Muscle of back (tissue), 11 donors: ENCODE measurements around the gene ARHGAP15. TPM values are rescaled to one million over a fixed set of nuclear protein-coding genes. Genes with fewer than 3 reads are reported as not detected.

Experiments used
- DNase-seq, 3 donors: peaks; one replicate each; pipeline versions ENCODE4 v3.0.0 to v3.0.0-alpha.2; 2013
- polyA plus RNA-seq, 10 donors: library from polyadenylated mRNA; unstranded; fragments of 120-200 nt; gene quantifications; one replicate each; pipeline ENCODE4 v1.2.1, GENCODE V29; 2013; ENCODE audit not compliant: insufficient read length in 10 of 10

ARHGAP15 gene
- polyA plus RNA-seq, 10 donors = 6.3 to 14.6 (median 10.2) TPM

DNA sequence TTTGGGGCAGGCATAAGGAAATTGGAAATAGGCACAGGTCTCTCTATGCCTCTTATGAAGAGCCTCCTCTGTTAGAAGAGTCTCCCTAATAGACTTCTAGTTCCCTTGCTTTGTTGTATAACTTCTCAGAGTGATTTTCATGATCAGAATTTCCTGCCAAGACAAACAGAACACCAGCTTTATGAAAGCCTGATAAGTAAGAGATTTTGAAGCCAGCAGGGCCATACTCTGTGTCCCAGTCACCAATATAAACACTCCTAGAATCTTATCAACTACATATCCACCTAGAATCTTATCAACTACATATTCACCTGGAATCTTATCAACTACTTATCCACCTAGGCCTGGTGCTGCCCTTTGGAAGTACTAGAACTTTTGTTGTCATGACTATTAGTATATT is 579.5 kb downstream of the ARHGAP15 start:
- DNase-seq = no peak

- DNase-seq = no peak
Measured at GRCh38 chr2:143710196-143710595, 581.0 kb downstream of the ARHGAP15 start.

DNA sequence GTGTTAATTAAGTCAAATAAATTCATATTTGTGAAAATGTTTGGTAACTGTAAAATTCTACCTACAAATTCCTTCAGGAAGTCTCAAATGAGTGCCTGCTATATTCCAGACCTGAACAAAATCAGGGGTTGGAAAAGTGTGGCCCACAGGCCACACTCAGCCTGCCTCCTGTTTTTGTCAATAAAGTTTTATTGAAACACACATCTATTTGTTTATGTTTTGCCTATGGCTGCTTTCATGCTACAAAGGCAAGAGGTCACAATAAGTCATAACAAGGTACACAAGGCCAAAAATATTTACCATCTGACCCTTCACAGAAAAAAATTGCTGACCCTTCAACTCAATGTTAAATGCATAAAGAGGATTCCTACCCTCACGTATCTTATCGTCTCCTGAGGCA is 581.7 kb downstream of the ARHGAP15 start:
- no peak for DNase-seq

DNA sequence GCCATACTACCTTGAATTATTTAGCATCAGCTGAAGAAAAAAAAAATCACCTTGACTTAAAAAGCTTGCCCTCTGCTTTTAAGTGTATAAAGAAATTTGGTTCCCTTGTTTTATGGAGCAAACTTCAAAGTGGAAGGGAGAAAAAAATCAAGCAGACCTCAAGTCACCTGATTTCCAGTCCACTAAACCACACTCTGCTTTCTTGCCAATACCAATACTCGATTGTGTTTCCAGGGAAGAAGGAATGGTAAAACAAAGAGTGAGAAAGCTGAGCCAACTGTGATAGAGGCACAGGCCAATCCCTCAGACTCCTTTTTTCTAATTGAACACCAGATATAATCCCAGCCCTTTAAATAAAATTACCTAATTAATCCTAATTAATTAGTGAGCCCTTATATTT is 587.3 kb downstream of the ARHGAP15 start:
- no peak for DNase-seq

DNA sequence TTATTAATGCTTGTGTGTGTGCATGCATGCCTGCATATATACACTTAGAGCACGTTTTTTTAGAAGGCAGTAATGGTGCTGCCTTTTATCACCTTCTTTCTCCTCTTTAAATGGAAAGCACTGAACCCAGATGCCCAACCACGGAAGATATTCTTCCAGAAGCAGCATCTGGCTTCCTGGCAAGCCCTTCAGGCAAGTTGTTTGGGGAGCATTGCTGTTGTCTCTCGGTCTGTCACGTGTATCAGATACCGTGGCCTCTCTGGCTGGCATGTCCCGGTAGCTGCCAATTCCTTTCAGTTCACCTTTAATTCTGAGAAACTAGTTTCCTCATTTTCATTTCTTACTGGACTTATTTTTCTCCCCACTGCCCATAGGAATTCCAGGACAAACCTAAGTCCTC is 587.8 kb downstream of the ARHGAP15 start:
- DNase-seq = peak in 1 of 3 donors; percentile 21

GRCh38 chr2:143717536-143718168 is 588.4 kb downstream of the ARHGAP15 start:
- no peak for DNase-seq

DNA sequence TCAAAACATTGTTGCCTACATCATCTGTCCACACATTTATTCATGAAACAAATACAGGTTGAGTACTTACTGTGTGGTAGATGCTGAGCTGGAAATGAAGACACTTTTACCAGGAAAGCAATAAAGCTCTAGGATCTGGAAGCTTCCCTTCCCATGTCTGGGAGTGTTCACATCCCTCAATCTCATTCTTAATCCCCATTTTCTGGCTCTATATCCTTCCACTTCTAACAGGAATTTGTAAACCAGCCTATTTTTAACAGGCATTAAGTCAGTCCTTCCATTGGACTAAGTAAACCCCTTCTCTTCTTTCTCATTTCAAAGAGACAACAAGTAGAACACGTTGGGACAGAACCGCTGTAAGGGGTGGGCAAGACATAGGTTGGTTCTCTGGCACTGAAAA is 589.5 kb downstream of the ARHGAP15 start:
- no peak for DNase-seq

DNA sequence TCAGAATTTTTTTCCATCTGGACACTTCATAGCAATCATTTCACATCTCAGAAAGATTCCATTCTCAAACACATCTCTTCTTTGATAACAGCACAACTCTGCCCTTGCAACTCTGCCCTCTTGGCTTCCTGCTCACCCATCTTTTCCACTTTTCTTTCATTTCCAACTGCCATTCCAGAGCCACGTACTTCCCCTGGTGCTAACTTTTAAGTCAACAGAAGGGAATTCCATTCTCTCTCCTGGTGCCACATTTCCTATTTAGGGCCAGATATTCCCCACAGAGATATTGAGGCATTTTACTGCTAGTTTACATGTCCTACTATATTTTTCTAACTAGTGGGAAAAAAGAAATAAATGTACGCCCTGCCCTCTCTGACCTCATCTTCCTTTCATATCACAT is 590.2 kb downstream of the ARHGAP15 start:
- no peak for DNase-seq

GRCh38 chr2:143720095-143720664 is 591.0 kb downstream of the ARHGAP15 start:
- DNase-seq = no peak

DNA sequence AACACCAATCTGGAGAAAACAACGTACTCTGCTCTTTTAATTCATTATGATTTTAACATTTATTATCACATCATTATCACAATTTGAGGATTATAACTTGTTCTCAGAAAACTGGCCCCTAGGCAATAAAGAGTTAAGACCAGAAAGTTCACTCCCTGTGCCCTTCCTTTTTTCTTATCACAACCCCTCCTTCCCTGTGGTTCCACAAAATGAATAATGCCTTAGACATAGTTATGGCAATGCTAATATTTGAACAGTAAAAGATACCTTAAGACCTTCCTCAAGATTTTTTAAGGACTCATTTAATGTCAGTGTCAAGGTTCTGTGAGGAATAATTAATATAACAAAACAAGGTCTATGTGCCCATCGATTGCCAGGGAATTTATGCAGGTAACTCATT is 596.2 kb downstream of the ARHGAP15 start:
- no peak for DNase-seq

DNA sequence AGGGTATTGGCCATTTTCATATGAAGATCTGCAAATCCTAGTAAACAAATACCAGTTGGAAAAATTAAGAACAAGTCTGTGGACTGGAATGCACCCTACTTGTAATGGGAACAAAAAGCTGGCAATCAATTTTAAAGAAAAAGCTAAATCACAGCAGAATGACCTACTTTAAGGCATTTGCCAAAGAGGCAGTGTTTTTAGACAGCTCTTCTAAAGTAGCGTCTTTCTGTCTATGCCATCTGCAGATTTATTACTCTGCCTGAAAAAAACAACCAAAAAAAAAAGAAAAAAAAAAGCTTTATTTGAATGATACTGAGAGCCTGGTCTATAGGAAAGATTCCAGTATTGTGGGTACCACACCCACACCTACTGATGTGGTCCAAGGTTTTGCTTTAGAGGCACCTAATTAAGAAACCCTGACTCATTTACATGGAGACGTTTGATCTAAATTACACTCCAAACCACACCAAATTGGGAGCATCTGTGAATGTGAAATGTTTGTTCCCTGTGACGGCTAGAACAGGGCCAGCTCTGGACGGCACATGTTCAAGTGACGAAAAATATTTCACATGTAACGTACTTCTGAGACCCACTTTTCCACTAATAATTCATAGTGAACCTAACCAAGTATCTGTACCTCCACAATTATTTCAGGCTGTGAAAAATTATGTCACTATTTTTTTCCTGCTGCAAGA is 597.1 kb downstream of the ARHGAP15 start:
- no peak for DNase-seq

- DNase-seq = no peak
Measured at GRCh38 chr2:143728498-143728897, 599.3 kb downstream of the ARHGAP15 start.

DNA sequence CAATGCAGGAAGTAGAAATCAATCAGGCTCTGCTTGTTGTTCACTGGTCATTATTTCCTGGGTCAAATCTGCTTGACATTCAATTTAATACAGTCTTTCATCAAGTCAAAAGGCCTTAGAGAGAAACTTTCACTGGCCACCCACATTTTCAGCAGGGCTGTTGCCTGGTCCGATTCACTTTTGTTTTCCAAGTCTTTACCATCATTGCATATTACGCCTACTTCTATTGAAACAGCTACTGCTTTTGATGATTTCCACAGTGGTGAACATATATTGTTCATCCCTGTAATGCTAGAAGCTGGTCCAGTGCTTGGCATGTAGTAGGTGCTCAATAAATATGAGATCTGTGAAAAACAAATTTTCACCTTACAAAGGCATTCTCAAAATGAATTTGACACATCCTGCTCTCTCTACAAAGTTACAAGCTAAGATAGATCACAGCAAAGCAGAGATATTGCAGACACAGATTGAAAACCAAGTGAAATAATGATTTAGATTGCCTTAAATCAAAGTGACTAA is 600.1 kb downstream of the ARHGAP15 start:
- DNase-seq = no peak

DNA sequence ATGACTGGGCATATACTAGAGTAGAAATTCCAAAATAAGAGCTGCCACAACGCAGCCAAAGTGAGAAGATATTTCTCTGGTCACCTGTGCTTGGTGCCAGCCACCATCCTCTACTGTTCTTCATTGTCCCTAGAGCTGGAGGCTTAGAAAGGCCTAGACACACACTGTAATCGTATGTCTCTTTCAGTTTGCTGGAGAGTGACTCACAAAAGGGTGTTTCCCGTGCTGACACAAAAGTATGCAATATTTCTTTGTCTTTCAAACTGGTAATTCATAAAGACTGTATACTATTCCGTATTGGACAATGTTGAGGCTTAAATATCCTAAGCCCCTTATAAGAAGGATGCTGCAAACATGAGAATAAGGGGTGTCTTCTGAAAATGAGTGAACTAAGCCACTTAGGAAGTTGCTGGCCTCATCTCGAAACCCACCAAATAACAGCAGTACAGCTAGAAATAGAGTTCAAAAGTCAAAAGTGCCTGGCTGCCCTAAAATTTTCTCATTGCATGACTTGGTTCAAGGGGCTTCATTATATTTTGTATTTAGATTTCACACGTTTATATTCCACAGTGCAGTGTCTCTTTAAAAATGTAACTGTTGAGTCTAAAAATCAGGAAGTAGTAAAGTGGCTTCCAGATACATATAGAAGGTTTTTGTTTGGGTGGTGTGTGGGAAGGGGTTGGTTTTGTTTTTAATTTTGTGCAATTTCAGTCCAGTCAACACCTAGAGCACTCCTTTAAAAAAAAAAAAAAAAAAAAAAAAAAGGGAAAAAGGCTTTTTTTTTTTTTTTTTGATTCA is 601.1 kb downstream of the ARHGAP15 start:
- no peak for DNase-seq

DNA sequence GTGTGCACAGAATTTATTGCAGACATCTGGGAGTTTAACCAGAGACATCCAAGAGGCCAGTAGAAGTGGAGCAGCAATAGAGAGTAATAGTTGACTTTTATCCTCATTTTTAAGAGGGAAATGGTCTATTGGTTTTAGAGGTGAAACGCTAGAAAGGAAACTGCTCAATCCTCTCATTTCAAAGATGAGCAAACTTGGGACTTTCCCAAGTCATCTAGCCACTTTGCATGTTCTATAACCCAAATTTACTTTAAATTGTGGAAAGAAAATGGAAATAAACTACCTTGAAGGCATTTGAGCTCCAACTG is 601.7 kb downstream of the ARHGAP15 start:
- no peak for DNase-seq

GRCh38 chr2:143732076-143732475 is 602.9 kb downstream of the ARHGAP15 start:
- DNase-seq = no peak

- no peak for DNase-seq
Measured at GRCh38 chr2:143732871-143733270, 603.7 kb downstream of the ARHGAP15 start.

DNA sequence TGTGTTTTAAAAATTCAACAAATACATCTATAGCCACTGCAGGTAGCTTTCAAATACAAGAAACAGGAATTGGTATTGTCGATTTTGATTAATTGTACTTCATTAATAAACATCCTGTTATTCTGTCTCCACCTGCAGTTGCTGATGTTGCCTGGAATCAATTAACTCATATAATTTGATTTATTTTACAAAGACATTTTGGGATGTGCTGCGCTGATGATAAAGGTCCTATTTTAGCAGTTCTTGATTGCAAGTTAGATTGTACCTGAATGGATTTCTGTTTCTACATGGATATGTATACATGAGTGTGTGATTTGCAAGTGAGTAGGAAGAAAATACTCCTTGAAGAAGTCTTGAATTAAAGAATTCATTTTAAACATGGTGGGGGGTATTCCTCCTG is 605.3 kb downstream of the ARHGAP15 start:
- no peak for DNase-seq

- DNase-seq = no peak
Measured at GRCh38 chr2:143736904-143737303, 607.7 kb downstream of the ARHGAP15 start.

DNA sequence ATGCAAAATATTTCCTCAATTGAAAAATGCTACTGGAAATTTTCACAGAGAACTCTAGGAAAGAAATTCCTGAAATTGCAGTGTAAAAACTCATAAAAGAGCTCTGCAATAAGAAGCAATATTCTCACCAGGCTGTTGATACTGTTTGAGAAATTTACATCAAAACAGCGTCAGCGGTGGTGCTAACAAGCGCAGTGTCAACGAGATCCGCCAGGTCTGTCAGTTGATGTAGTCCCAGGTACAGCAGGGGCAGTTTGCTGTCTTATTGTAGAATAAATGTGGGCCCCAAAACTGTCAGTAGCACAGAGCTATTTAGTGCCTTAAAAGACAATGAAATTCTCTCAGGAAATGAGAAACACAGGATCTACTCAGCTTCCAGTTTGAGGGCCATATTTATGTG is 611.2 kb downstream of the ARHGAP15 start:
- DNase-seq = no peak

- DNase-seq = no peak
Measured at GRCh38 chr2:143741205-143741604, 612.0 kb downstream of the ARHGAP15 start.

DNA sequence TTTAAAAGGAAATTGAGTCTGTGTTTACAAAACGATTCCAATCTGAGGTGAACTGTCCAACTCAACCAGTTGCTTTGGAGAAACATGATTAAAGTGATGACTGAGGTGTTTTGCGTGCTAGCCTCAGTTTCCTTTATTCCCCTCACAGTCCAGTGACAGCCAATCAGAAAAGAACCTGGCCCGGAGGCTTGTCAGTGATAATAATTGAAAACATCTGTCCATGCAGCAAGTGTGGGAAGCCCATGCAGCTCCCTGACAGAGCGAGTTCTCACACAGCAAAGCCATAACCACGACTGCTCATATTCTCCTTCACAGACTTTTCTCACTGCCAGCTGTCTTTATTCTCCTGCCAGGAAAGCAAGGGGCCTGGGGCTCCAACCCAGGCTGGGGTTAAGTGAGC is 613.4 kb downstream of the ARHGAP15 start:
- DNase-seq = peak in 2 of 3 donors; percentile 4 to 23

DNA sequence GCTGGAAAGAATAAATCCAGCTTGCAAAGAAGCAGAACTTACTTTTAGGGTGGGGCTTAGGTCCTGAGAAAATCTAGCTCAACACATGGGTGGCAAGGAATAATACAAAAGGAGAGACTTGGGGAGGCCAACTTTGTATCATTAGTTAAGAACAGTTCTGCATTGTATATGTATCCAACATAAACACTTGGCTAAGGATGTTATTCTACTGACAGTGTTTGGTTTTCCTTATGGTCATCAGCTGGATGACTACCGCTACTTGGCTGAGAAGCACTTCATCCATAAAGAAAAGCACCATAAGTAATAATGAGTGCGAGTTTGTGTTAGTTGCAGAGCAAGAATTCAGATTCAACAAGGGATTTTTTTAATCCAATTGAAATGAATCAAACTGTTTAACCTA is 614.9 kb downstream of the ARHGAP15 start:
- DNase-seq = no peak
